GM19043 (cell line): ENCODE results near the gene CADPS.

Experiments used
- ATAC-seq: cut with Tn5 transposase; IDR thresholded peaks from one replicate; pipeline ENCODE4 v1.9.1; 2021; ENCODE audit warnings: low read depth; ENCODE audit not compliant: unreplicated experiment

Gene CADPS

DNA sequence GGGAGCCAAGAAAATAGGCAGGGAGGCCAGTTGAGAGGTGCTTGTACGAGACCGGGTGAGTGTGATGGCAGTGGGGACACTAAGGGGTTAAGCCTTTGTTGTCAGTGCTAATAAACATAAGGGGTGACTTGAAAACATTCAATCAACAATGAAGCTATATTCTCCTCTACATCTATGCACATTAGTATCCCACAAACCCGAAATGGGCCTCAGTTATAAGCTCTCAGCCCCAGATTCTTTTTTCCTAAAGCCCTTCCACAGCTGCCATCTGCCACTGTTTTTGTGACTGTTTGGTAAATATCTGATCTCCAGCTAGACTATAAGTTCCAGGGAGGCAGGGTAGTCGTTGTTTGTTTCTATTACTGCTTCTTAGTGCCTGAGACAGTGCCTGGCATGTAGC is 118.2 kb downstream of the CADPS start:
- ATAC-seq = no peak

DNA sequence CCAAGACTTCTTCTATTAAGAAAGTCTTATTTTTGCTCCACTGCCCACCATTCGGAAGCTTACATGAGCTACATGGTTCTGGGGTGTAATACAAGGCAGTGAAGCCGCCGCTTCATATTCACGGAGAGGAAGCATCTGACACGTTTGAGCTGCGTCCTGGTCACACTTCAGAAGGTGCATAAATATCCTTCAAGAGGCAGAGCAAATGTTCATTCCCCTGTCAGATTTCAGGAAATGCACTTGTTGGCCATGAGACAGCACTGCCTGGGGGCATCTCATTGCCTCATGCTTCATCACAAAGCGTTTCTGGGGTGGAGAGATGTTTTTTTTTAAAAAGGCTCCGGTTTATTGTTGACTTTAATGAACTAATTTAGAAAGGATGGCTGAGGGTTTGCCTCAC is 119.9 kb downstream of the CADPS start:
- ATAC-seq = no peak

DNA sequence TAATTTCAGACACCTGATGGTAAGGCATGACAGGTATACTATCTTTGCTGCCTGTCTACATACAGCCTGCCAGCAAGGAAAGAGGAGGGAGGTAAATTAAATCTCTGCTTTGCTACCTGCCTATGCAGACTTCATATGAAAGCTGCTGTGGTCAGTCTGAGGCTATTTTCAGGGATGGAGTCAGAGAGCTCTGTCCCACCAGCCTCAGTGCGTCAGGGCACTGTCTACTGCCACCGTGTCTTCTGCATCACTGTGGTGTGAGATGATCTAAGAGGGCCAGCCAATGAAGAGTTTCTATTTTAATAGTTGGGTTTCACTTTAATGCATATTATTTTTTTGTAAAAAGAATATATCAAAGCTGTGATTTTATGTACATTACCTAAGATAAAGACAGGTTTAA is 125.6 kb downstream of the CADPS start:
- ATAC-seq = no peak

- no peak for ATAC-seq
Observed at GRCh38 chr3:62749130-62749529, 126.1 kb downstream of the CADPS start.

GRCh38 chr3:62737449-62737848 is 137.8 kb downstream of the CADPS start:
- ATAC-seq = no peak

DNA sequence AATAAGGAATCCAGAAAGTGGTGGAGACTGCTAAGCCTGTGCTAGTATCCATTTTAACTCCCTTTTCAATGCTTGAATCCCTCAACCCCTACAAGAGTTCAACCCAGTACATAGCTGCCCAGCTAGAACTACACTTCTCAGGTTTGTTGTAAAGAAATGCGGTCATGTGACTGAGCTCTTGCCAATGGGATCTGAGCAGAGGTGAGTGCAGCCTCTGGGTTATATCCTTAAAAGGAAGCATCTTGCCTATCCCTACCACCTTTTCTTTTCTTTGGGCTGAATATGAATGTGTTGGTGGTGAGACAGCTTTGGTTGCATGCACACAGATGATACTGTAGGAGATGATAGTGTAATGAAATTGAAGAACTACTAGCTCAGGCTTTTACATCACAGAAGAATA is 139.7 kb downstream of the CADPS start:
- no peak for ATAC-seq

DNA sequence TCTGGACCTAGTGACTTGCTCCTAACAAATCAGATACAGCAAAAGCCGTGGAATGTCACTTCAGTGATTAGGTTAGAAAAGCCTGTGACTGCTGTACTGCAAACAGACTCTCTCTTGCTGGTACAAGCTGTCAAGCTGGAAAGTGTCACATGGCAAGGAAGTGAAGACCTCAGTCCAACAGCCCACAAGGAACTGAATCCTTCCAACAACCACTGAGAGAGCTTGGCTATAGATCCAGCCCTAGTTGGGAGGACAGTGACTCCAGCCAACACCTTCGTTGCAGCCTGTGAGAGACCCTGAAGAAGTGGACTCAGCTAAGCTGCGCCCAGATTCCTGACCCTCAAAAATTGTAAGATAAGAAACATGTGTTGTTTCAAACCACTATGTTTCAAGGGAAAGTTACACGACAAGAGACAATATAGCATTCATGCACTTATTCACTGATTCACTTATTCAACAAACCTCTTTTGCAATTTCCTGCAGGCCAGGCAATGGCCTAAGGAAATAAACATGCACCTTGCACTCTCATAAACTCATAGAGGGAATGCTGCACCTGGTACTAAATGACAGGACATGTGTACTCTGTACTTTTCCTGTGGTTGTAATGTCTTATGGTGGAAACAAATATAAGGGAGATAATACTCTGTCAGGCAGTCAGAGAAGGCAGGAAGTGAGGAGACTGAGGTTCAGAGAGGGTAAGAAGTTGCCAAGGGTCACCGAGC is 142.9 kb downstream of the CADPS start:
- no peak for ATAC-seq

DNA sequence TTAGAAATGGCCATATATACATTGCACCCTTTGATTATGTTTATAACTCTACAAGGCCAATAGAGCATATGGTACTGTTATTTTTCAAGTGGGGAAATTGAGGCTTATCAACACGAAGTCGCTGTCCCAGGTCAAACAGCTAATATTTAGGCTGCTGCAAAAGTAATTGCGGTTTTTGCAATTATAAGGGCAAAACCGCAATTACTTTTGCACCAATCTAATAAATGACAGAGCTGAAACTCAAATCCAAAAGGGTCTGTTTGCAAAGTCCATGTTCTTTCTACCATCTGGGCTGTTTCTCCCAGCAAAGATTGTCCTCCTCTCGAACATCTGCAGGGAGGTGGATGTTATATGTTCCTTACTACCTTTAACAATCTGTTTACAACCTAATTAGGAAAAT is 147.2 kb downstream of the CADPS start:
- no peak for ATAC-seq

DNA sequence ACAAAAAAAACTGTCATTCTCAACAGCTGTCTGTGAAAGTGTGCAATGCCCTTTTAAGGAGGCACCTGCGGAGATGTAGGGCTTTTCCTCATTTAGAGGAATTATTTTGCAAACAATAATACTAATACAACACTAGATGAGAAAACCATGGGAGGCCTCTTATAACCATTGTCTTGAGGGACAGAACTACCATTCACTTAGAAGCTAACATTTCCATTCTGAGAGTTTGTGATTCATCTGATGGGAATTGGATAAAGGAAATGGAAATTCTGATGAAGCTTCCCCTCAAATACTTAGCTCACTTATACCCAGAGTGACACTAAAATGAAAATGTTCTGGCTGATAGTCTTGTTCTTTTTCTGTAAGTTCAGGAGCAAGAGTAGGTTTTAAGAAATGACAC is 147.7 kb downstream of the CADPS start:
- no peak for ATAC-seq

DNA sequence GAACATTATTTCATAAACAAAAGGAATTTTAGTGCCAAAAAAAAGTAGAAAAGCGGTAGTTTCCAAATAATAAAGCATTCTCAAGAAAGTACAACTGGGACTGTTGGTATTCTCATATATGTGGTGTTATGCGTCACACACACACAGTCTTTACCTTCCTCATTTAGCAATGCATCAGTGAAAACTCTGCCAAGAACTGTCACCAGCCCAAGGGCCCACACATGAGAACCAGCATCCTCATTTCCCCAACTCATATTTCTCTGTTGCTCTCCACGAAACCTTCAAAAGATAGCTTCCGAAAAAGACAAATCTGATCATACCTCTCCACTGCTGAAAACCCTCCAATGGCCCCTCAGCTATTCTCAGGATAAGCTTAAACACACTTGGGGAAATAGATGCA is 150.7 kb downstream of the CADPS start:
- no peak for ATAC-seq

- ATAC-seq = no peak
Observed at GRCh38 chr3:62723914-62724217, 151.3 kb downstream of the CADPS start.

- no peak for ATAC-seq
Observed at GRCh38 chr3:62723166-62723913, 151.9 kb downstream of the CADPS start.

GRCh38 chr3:62722344-62722743 is 152.9 kb downstream of the CADPS start:
- ATAC-seq = no peak

- no peak for ATAC-seq
Observed at GRCh38 chr3:62718515-62719320, 156.5 kb downstream of the CADPS start.

GRCh38 chr3:62718011-62718410 is 157.2 kb downstream of the CADPS start:
- no peak for ATAC-seq

DNA sequence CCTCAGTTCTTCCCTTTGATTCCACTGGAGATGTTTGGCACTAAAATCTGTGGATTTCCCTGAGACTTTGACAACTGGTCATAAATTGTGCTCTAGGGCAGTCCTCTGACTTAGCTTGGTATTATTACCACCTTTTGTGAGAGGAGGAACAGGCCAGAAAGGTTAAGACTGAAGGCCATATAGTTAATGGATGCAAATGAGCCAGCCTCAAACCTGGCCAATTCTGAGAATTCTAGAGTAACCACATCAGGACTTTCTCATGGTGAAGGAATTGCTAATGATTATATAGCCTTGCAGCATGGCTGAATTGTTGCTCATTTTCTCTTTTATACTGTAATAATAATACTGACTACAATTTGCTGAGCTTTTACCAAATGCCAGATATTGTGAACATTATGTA is 162.5 kb downstream of the CADPS start:
- no peak for ATAC-seq

GRCh38 chr3:62710751-62711150 is 164.5 kb downstream of the CADPS start:
- no peak for ATAC-seq

- no peak for ATAC-seq
Observed at GRCh38 chr3:62708638-62709373, 166.4 kb downstream of the CADPS start.

- no peak for ATAC-seq
Observed at GRCh38 chr3:62705721-62706120, 169.5 kb downstream of the CADPS start.

DNA sequence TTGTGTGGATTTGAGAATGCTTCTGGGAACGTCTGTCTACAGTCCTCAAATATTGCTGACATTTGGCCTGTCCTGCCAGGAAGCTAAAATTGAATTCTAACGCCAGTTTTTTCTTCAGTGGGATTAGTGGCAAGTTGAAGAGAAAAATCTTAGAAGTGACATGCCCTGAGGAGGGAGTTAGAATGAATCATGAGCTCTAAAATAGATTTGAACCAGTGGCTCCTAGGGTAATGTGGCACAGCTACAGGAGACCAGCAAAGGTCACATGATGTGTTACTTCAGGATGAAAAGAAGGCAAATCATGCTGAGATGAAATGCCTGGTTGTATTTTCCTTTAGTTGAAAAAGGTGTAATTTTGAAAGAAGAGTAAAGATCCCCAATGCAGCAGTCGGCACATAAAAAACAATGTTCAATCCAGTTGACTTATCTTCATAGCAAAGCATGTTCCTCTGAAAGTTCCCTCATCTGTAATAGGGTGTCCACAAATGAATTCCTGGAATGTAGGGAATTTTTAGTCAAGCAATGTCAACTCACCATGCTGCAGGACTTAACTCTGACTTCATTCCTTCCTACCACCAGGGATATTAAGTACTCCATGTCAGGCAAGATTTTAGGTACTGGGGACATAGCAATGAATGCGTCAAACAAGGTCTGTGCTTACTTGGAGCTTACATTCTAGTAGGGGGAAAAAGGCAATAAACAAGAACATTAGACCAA is 171.6 kb downstream of the CADPS start:
- no peak for ATAC-seq
